ENCODE results near the gene CSRNP2. TPM values are rescaled to one million over a fixed set of nuclear protein-coding genes. Genes with fewer than 3 reads are reported as not detected.
A peak's percentile ranks its signal among the peaks of the same experiment; 100 is the strongest.

The CSRNP2 gene
- total and polyA plus RNA-seq, 2 experiments from 2014 or later = 6.9 to 30.9 TPM

DNA sequence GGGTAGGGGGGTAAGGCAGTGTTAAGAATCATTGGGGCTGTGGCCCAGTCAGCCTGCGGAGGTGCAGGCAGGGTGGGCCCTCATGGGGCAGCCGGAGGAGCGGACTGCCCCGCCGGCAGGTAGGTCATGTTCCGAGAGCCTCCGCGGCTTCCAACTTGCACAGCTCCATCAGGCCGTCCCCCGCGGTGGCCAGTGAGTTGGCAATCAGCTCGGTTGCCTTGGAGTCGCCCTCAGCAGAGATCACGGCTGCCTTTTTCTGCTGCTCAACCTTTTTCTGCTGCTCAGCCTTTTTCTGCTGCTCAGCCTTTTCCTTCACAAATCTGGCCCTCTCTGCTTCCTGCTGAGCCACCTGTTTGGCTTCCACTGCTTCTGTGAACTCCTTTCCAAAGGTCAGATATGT is 41.1 kb upstream of the CSRNP2 start:
- Histone ChIP-seq H3F3A (replicated peaks; ENCODE audit: low read depth) (no peaks in the 10 kb centered on the region), H4K20me1 (replicated peaks; ENCODE audit: insufficient read depth) (peaks cover 4% of the 10 kb centered on the region), H3K9me2 (ENCODE audit: insufficient read depth) (no peaks in the 10 kb centered on the region), H2AFZ (no peak overlapping the region), H3K4me3 (no peak overlapping the region), H3K36me3 (ENCODE audit: insufficient read depth) (no peaks in the 10 kb centered on the region; the same call in 1 of the 2 replicates), H3K79me2 (replicated peaks; ENCODE audit: insufficient read depth) (peaks cover 36% of the 10 kb centered on the region), H3K4me1 (ENCODE audit: insufficient read depth) (no peaks in the 10 kb centered on the region), H3K4me2 (no peak overlapping the region), H3K27ac (ENCODE audit: low read depth) (0 out of 2 replicates have a peak overlapping the region, but pooled peaks have one; percentile 48), H3K27me3 (ENCODE audit: insufficient read depth) (no peaks in the 10 kb centered on the region)
- no peak overlapping the region for H3K4me3 Mint-ChIP-seq
- DNase-seq (ENCODE audit: low spot score) = peak; percentile 10
- peaks cover 3% of the 10 kb centered on the region for H3K27me3 Mint-ChIP-seq (ENCODE audit: insufficient read depth, low read depth, poor library complexity)
- TF ChIP-seq NANOG (IDR thresholded peaks at IDR 0.05; ENCODE audit: borderline replicate concordance) (no peak), STAT1 (IDR thresholded peaks at IDR 0.05; ENCODE audit: unreplicated experiment) (no peak), EZH2 (IDR thresholded peaks at IDR 0.05; ENCODE audit: low read depth, unreplicated experiment) (no peak), ZNF114 (CRISPR knock-in tag; IDR thresholded peaks at IDR 0.05) (no peak), POLR2AphosphoS5 (IDR thresholded peaks at IDR 0.05; ENCODE audit: low read depth) (no peak), ETS1 (IDR thresholded peaks at IDR 0.05) (no peak), ZNF331 (CRISPR knock-in tag; IDR thresholded peaks at IDR 0.05; ENCODE audit: low read depth) (no peak), EZH2phosphoT487 (IDR thresholded peaks at IDR 0.05; ENCODE audit: unreplicated experiment) (no peak), JUNB (IDR thresholded peaks at IDR 0.05; ENCODE audit: unreplicated experiment) (no peak)
- TF ChIP-seq, protein P1, sequence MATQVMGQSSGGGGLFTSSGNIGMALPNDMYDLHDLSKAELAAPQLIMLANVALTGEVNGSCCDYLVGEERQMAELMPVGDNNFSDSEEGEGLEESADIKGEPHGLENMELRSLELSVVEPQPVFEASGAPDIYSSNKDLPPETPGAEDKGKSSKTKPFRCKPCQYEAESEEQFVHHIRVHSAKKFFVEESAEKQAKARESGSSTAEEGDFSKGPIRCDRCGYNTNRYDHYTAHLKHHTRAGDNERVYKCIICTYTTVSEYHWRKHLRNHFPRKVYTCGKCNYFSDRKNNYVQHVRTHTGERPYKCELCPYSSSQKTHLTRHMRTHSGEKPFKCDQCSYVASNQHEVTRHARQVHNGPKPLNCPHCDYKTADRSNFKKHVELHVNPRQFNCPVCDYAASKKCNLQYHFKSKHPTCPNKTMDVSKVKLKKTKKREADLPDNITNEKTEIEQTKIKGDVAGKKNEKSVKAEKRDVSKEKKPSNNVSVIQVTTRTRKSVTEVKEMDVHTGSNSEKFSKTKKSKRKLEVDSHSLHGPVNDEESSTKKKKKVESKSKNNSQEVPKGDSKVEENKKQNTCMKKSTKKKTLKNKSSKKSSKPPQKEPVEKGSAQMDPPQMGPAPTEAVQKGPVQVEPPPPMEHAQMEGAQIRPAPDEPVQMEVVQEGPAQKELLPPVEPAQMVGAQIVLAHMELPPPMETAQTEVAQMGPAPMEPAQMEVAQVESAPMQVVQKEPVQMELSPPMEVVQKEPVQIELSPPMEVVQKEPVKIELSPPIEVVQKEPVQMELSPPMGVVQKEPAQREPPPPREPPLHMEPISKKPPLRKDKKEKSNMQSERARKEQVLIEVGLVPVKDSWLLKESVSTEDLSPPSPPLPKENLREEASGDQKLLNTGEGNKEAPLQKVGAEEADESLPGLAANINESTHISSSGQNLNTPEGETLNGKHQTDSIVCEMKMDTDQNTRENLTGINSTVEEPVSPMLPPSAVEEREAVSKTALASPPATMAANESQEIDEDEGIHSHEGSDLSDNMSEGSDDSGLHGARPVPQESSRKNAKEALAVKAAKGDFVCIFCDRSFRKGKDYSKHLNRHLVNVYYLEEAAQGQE (IDR thresholded peaks at IDR 0.05; ENCODE audit: unreplicated experiment) = no peak
- TF ChIP-seq, protein P2, sequence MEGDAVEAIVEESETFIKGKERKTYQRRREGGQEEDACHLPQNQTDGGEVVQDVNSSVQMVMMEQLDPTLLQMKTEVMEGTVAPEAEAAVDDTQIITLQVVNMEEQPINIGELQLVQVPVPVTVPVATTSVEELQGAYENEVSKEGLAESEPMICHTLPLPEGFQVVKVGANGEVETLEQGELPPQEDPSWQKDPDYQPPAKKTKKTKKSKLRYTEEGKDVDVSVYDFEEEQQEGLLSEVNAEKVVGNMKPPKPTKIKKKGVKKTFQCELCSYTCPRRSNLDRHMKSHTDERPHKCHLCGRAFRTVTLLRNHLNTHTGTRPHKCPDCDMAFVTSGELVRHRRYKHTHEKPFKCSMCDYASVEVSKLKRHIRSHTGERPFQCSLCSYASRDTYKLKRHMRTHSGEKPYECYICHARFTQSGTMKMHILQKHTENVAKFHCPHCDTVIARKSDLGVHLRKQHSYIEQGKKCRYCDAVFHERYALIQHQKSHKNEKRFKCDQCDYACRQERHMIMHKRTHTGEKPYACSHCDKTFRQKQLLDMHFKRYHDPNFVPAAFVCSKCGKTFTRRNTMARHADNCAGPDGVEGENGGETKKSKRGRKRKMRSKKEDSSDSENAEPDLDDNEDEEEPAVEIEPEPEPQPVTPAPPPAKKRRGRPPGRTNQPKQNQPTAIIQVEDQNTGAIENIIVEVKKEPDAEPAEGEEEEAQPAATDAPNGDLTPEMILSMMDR (conservative IDR thresholded peaks at IDR 0.05; ENCODE audit: low read depth in 2 of 2) = no peak
- H3K4me1 Mint-ChIP-seq = peaks cover 4% of the 10 kb centered on the region; the same call in 2 of the 3 replicates
- no peaks in the 10 kb centered on the region for H3K9me3 Mint-ChIP-seq
- peaks cover 13% of the 10 kb centered on the region for H3K36me3 Mint-ChIP-seq (ENCODE audit: low read depth)
- ATAC-seq = peak; percentile 59
- H3K27ac Mint-ChIP-seq = 0 out of 2 replicates have a peak overlapping the region, but pooled peaks have one; percentile 48
